Astrocyte (in vitro differentiated cells and primary cell): ENCODE measurements around the gene INPP5A.

ENCODE experiments used
- EZH2 ChIP-seq: IDR thresholded peaks from 2 replicates; pipeline ENCODE4 v1.6.1; 2012; ENCODE audit warnings: mild to moderate bottlenecking, low read length, inconsistent platforms; ENCODE audit not compliant: insufficient read depth
- TF ChIP-seq, protein P1 (sequence below): IDR thresholded peaks from 2 replicates; pipeline ENCODE4 v1.5.1; 2011; ENCODE audit warnings: low read depth, mild to moderate bottlenecking, inconsistent platforms, low read length, moderate library complexity; ENCODE audit not compliant: insufficient read depth

DNA sequence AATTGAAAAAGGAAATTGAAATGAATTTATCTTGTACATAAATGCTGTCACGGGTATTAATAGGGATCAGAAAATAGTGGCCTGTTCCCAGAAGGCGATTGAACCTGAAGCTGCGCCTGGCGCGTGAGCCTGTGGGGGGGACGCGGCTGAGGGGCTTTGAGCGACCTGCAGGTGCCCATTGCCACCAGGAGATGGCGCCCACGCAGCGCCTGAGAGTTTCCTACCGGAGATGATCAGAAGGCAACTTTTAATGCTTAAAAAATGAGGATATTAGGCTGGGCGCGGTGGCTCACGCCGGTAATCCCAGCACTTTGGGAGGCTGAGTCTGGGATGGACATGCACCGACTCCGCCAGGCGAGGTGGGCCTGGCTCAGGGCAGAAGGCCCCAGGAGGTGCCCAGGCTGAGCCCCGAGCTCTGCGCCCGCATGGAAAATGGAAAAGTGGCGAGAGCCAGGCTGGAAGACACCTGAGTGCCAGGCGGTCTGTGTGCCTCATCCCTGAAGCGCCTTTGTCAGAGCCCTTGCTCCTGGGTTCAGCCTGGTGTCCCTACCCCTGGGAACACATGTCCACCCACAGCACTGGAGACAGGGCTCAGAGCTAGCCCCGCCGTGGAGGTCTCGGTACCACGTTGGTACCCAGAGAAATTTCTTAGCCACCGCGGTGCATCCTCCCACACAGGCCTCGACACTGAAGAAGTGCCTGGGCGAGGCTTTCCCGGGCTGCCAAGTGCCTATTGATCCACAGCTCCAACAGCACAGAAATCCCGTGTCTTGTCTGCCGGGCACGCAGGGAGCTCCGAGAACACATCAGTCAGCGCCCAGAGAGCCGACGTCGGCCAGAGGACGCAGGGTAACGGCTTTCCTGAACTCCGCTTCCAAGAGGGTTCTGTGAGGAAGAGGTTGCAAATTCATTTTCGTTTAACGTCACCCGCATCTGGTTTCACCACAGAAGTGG is 117.4 kb downstream of the INPP5A start:
- TF ChIP-seq, protein P1, sequence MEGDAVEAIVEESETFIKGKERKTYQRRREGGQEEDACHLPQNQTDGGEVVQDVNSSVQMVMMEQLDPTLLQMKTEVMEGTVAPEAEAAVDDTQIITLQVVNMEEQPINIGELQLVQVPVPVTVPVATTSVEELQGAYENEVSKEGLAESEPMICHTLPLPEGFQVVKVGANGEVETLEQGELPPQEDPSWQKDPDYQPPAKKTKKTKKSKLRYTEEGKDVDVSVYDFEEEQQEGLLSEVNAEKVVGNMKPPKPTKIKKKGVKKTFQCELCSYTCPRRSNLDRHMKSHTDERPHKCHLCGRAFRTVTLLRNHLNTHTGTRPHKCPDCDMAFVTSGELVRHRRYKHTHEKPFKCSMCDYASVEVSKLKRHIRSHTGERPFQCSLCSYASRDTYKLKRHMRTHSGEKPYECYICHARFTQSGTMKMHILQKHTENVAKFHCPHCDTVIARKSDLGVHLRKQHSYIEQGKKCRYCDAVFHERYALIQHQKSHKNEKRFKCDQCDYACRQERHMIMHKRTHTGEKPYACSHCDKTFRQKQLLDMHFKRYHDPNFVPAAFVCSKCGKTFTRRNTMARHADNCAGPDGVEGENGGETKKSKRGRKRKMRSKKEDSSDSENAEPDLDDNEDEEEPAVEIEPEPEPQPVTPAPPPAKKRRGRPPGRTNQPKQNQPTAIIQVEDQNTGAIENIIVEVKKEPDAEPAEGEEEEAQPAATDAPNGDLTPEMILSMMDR: peak; percentile 89
- TF ChIP-seq EZH2: no peak
